Upper lobe of left lung (tissue), 4 donors: ENCODE results near the gene PABPN1.

Experiments used
- CTCF ChIP-seq, 6 experiments: fragments of 450-650 bp in 4 of 6; fragments of 200-600 bp in 2 of 6; sonication (generic) in 2 of 6; IDR thresholded peaks; one replicate each; pipeline ENCODE4 v1.5.1; 2016 to 2019; ENCODE audit warnings: antibody characterized with exemption in 6 of 6
- EP300 ChIP-seq, 4 donors: sonication (generic); formaldehyde crosslinking; IDR thresholded peaks; one replicate each; pipeline ENCODE4 v1.5.1; 2017; ENCODE audit warnings: antibody characterized with exemption in 4 of 4, control low read depth in 2 of 4
- POLR2A ChIP-seq, 4 donors: fragments of 450-650 bp; IDR thresholded peaks; one replicate each; pipeline ENCODE4 v1.5.1; 2016 to 2017; ENCODE audit warnings: antibody characterized with exemption in 4 of 4, mild to moderate bottlenecking in 2 of 4
- POLR2AphosphoS5 ChIP-seq, 2 donors: sonication (generic); formaldehyde crosslinking; IDR thresholded peaks; one replicate each; pipeline ENCODE4 v1.5.1; 2017; ENCODE audit warnings: antibody characterized with exemption in 2 of 2

- TF ChIP-seq CTCF (IDR thresholded peaks at IDR 0.05) (no peak), EP300 (IDR thresholded peaks at IDR 0.05) (no peak), POLR2A (IDR thresholded peaks at IDR 0.05) (peak in 1 of 4 donors; percentile 10), POLR2AphosphoS5 (IDR thresholded peaks at IDR 0.05) (peak in 1 of 2 donors; percentile 58)
Observed at GRCh38 chr14:23302290-23303225, 18.7 kb upstream of the PABPN1 start, which contains the start of gene PPP1R3E.
